ENCODE results near the gene SSR1.
"Not testable (repeated sequence)": the region's sequence is repeated elsewhere in the genome, so short reads cannot be mapped to it uniquely, and the experiment has no call there.

Gene SSR1

GRCh38 chr6:7339007-7339732, 26.2 kb upstream of the SSR1 start:
- TF ChIP-seq, protein P1, sequence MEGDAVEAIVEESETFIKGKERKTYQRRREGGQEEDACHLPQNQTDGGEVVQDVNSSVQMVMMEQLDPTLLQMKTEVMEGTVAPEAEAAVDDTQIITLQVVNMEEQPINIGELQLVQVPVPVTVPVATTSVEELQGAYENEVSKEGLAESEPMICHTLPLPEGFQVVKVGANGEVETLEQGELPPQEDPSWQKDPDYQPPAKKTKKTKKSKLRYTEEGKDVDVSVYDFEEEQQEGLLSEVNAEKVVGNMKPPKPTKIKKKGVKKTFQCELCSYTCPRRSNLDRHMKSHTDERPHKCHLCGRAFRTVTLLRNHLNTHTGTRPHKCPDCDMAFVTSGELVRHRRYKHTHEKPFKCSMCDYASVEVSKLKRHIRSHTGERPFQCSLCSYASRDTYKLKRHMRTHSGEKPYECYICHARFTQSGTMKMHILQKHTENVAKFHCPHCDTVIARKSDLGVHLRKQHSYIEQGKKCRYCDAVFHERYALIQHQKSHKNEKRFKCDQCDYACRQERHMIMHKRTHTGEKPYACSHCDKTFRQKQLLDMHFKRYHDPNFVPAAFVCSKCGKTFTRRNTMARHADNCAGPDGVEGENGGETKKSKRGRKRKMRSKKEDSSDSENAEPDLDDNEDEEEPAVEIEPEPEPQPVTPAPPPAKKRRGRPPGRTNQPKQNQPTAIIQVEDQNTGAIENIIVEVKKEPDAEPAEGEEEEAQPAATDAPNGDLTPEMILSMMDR (IDR thresholded peaks at IDR 0.05; ENCODE audit: low read depth, low read length, missing control alignments) = peak; percentile 68
- H3K4me3 ChIP-seq (ENCODE audit: low read depth, low read length); DNase-seq (ENCODE audit: low read depth): not testable (repeated sequence)

DNA sequence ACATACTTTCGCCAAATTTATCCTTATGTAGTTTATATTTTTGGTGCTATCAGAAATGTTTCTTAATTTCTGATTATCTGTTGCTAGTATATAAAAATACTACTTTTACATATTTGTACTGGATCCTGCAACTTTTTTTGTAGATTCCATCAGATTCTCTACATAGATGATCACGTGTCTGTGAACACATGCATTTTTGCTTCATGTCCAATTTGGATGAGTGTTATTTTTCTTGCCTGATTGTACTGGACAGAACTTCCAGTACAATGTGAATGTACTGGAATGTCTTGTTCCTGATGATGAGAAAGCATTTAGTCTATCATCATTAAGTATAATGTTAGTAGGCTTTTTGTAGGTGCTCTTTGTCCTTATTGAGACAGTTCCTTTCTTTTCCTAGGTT, 25.0 kb upstream of the SSR1 start:
- no peak for DNase-seq (ENCODE audit: low read depth)
- TF ChIP-seq, protein P1 (IDR thresholded peaks at IDR 0.05; ENCODE audit: low read depth, low read length, missing control alignments) = no peak

GRCh38 chr6:7335519-7335918, 22.5 kb upstream of the SSR1 start:
- no peak for DNase-seq (ENCODE audit: low read depth)
- no peak overlapping the region for H3K4me3 ChIP-seq (ENCODE audit: low read depth, low read length)
- TF ChIP-seq, protein P1 (IDR thresholded peaks at IDR 0.05; ENCODE audit: low read depth, low read length, missing control alignments) = no peak

More for the DNA sequence above, 25.0 kb upstream of the SSR1 start:
- H3K4me3 ChIP-seq (ENCODE audit: low read depth, low read length) = no peak overlapping the region

DNA sequence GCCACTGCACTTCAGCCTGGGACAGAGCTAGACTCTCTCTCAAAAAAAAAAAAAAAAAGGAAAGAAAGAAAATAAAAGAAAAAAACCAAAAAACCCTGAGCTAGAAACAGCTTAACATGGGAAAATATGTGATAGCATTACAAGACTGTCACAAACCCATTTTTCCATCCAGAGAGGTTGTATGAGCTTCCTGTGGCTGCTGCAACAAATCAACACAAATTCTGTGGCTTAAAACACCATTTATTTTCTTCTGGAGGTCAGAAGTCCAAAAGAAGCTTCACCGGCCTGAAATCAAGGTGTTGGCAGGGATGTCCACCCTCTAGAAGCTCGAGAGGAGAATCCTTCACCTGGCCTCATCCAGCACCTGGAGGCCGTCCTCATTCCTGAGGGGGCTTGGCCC, 21.7 kb upstream of the SSR1 start:
- TF ChIP-seq, protein P1 (IDR thresholded peaks at IDR 0.05; ENCODE audit: low read depth, low read length, missing control alignments) = no peak
- H3K4me3 ChIP-seq (ENCODE audit: low read depth, low read length) = no peak overlapping the region
- no peak for DNase-seq (ENCODE audit: low read depth)

DNA sequence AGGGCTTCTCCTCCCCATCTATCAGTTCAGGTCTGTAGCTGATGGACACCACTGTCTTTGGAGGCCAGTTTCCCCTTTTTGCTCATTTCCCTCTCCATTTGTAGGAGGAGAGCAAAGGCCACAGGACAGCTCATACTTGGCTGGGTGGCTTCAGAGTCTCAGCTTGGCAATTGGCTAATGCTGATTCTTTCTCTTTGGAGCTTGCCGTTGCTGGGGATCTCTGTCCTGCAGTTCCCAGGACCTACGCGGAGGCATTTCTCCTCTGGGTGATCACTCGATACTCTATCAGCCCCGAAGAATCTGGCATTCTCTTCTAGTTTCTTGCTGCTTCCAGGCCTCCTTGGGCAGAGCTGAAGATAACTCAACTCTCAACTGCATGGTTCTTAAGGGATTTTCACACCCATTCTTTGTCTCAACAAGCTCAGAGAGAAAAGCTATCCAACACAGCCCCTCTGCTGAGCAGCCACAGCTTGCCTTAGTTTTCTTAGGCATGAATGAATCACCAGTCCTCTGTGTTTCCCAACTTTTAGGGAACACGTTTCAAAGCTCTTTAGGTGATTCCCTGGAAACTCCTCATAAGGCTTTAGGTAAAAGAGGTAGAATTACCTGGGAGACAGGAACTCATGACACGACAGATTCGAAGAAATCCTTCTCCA, 19.2 kb upstream of the SSR1 start:
- TF ChIP-seq, protein P1 (IDR thresholded peaks at IDR 0.05; ENCODE audit: low read depth, low read length, missing control alignments) = no peak
- H3K4me3 ChIP-seq (ENCODE audit: low read depth, low read length) = no peak overlapping the region
- DNase-seq (ENCODE audit: low read depth) = no peak

DNA sequence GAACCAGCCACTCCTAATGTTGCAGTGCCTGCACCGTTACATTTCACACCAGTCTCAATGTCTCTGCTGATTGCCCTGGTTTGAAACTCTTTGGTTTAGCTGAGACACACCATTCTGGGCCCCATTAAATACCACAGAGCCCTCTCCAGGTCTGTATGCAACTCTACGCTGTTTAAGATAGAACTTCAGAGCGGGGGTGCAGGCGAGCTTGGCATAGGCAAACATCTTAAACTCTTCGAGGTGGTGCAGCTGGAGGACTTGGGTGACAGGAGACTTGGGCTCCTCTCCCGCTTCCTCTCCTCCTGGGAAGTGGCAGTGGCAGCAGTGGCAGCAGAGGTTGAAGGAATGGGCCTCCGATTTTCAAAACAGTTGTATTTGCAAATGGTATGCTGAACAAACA, 18.5 kb upstream of the SSR1 start:
- TF ChIP-seq, protein P1 (IDR thresholded peaks at IDR 0.05; ENCODE audit: low read depth, low read length, missing control alignments) = no peak
- no peak for DNase-seq (ENCODE audit: low read depth)
- H3K4me3 ChIP-seq (ENCODE audit: low read depth, low read length) = no peak overlapping the region
